ENCODE results near the gene SH2D5.

- TF ChIP-seq GABPA (IDR thresholded peaks at IDR 0.05; ENCODE audit: low read depth), result no peak
- no peak for TF ChIP-seq CTCF (IDR thresholded peaks at IDR 0.05; ENCODE audit: insufficient read depth, low read length)
- TF ChIP-seq POLR2AphosphoS5 (IDR thresholded peaks at IDR 0.05; ENCODE audit: low read depth), result no peak
Observed at GRCh38 chr1:20705203-20705755, 27.2 kb downstream of the SH2D5 start.
